H1 (cell line): ENCODE results near the gene POU4F1. TPM values are rescaled to one million over a fixed set of nuclear protein-coding genes. Genes with fewer than 3 reads are reported as not detected.

Experiments used
- CTCF ChIA-PET: fragments of 300-600 bp; sonication (Branson Sonifier 250); formaldehyde crosslinking; loops from one replicate; lab custom pipeline; 2021; ENCODE audit not compliant: partially characterized antibody; lab: Charles Lee
- POLR2A ChIA-PET: fragments of 300-600 bp; sonication (Branson Sonifier 250); formaldehyde crosslinking; loops from one replicate; lab custom pipeline; 2021; ENCODE audit warnings: inconsistent platforms; ENCODE audit not compliant: partially characterized antibody; lab: Charles Lee
- DNase-seq, 2 experiments: peaks; one replicate each; pipeline versions ENCODE4 v3.0.0 to v3.0.0-alpha.2; 2010 to 2022; ENCODE audit warnings: low spot score in 2 of 2, low read depth in 1 of 2, mixed read lengths in 1 of 2
- FAIRE-seq: peaks from 2 replicates; lab custom pipeline; 2011; peaks lifted over from hg19 to GRCh38; lab: Jason Lieb, UNC
- H2AFZ ChIP-seq: 2 replicates; pipeline ENCODE4 v1.8.1; 2012; ENCODE audit warnings: low read length, inconsistent platforms
- H2AK5ac ChIP-seq: 2 replicates; pipeline ENCODE4 v1.6.1; 2013; ENCODE audit warnings: low read depth, low read length
- H2BK120ac ChIP-seq: replicated peaks from 2 replicates; pipeline ENCODE3; 2013; ENCODE audit warnings: low read depth, low read length, inconsistent platforms
- H2BK12ac ChIP-seq: 2 replicates; pipeline ENCODE4 v1.6.1; 2013; ENCODE audit warnings: low read depth, low read length
- H2BK15ac ChIP-seq: 2 replicates; pipeline ENCODE4 v1.6.1; 2013; ENCODE audit warnings: low read length
- H2BK20ac ChIP-seq: 2 replicates; pipeline ENCODE4 v1.6.1; 2013; ENCODE audit warnings: low read length
- H2BK5ac ChIP-seq: 2 replicates; pipeline ENCODE4 v1.6.1; 2013; ENCODE audit warnings: low read depth, low read length
- H3K14ac ChIP-seq: 2 replicates; pipeline ENCODE4 v1.6.1; 2013; ENCODE audit warnings: inconsistent platforms; ENCODE audit not compliant: insufficient read length
- H3K18ac ChIP-seq: 2 replicates; pipeline ENCODE4 v1.6.1; 2013; ENCODE audit warnings: low read length; ENCODE audit errors: extremely low read depth
- H3K23ac ChIP-seq: 2 replicates; pipeline ENCODE4 v1.6.1; 2013; ENCODE audit warnings: inconsistent platforms; ENCODE audit not compliant: insufficient read length
- H3K23me2 ChIP-seq: 2 replicates; pipeline ENCODE4 v1.6.1; 2013; ENCODE audit warnings: low read depth, low read length
- H3K27ac ChIP-seq: 2 replicates; pipeline ENCODE4 v1.6.1; 2011; ENCODE audit warnings: low read depth, low read length, inconsistent platforms
- H3K27me3 ChIP-seq, 4 experiments: replicated peaks in 1 of 4; 1 replicate in 1 of 4; 2 replicates in 3 of 4; pipeline versions ENCODE4 v1.6.1 to v1.8.1; 2011 to 2013; ENCODE audit warnings: low read length in 3 of 4, mild to moderate bottlenecking in 3 of 4, inconsistent platforms in 2 of 4, mixed read lengths in 2 of 4, moderate library complexity in 1 of 4; ENCODE audit not compliant: control insufficient read depth in 3 of 4, insufficient read depth in 3 of 4; ENCODE audit errors: extremely low read depth in 1 of 4
- H3K36me3 ChIP-seq, 4 experiments: 2 replicates each; pipeline versions ENCODE4 v1.6.1 to v1.8.1; 2011 to 2013; ENCODE audit warnings: mild to moderate bottlenecking in 4 of 4, low read length in 3 of 4, moderate library complexity in 2 of 4, control low read depth in 1 of 4, inconsistent platforms in 1 of 4; ENCODE audit not compliant: insufficient read depth in 4 of 4, control insufficient read depth in 2 of 4
- H3K4ac ChIP-seq: replicated peaks from 2 replicates; pipeline ENCODE3; 2013; ENCODE audit warnings: low read length, low read depth, mixed read lengths, inconsistent platforms; ENCODE audit not compliant: insufficient read length
- H3K4me1 ChIP-seq, 4 experiments: replicated peaks in 1 of 4; 1 replicate in 1 of 4; 2 replicates in 3 of 4; pipeline versions ENCODE4 v1.6.1 to v1.8.1; 2011 to 2013; ENCODE audit warnings: low read length in 3 of 4, inconsistent platforms in 2 of 4, mixed read lengths in 1 of 4; ENCODE audit not compliant: insufficient read depth in 4 of 4, control insufficient read depth in 3 of 4
- H3K4me2 ChIP-seq, 2 experiments: 2 replicates each; pipeline versions ENCODE4 v1.6.1 to v1.8.1; 2011 to 2013; ENCODE audit warnings: low read depth in 2 of 2, low read length in 2 of 2, control low read depth in 1 of 2, inconsistent platforms in 1 of 2, mild to moderate bottlenecking in 1 of 2; ENCODE audit not compliant: insufficient read depth in 1 of 2
- H3K4me3 ChIP-seq, 4 experiments: fragments of 200-600, 300-600 bp in 1 of 4; sonication (generic), shearing (Covaris generic), sonication (Bioruptor Twin) in 1 of 4; 2 replicates each; pipeline versions ENCODE4 v1.5.1 to v1.8.1; 2011 to 2016; ENCODE audit warnings: low read length in 4 of 4, low read depth in 3 of 4, control low read depth in 2 of 4, inconsistent platforms in 2 of 4, mild to moderate bottlenecking in 2 of 4, mixed read lengths in 1 of 4, moderate library complexity in 1 of 4; ENCODE audit not compliant: insufficient read depth in 2 of 4; ENCODE audit errors: extremely low read depth in 1 of 4
- H3K56ac ChIP-seq: replicated peaks from 2 replicates; pipeline ENCODE3; 2013; ENCODE audit warnings: low read depth, mild to moderate bottlenecking, mixed read lengths, low read length, inconsistent platforms; ENCODE audit not compliant: insufficient read length
- H3K79me1 ChIP-seq: 2 replicates; pipeline ENCODE4 v1.6.1; 2013; ENCODE audit warnings: low read depth, low read length, control low read depth
- H3K79me2 ChIP-seq, 2 experiments: 2 replicates each; pipeline versions ENCODE4 v1.6.1 to v1.8.1; 2012 to 2013; ENCODE audit warnings: low read length in 2 of 2, mild to moderate bottlenecking in 2 of 2, inconsistent platforms in 1 of 2; ENCODE audit not compliant: insufficient read depth in 2 of 2, control insufficient read depth in 1 of 2
- H3K9ac ChIP-seq, 4 experiments: replicated peaks in 1 of 4; 1 replicate in 1 of 4; 2 replicates in 3 of 4; pipeline versions ENCODE4 v1.6.1 to v1.8.1; 2011 to 2013; ENCODE audit warnings: low read depth in 3 of 4, low read length in 3 of 4, control low read depth in 2 of 4, mild to moderate bottlenecking in 2 of 4, moderate library complexity in 2 of 4, inconsistent platforms in 1 of 4; ENCODE audit errors: extremely low read depth in 1 of 4
- H3K9me3 ChIP-seq, 2 experiments: 2 replicates each; pipeline versions ENCODE4 v1.6.1 to v1.8.1; 2012 to 2013; ENCODE audit warnings: mild to moderate bottlenecking in 2 of 2, moderate library complexity in 2 of 2, control low read depth in 1 of 2, inconsistent platforms in 1 of 2, low read depth in 1 of 2, low read length in 1 of 2, mixed read lengths in 1 of 2; ENCODE audit not compliant: insufficient read depth in 2 of 2
- H4K20me1 ChIP-seq, 2 experiments: replicated peaks in 1 of 2; 2 replicates each; pipeline versions ENCODE3 to v1.8.1; 2011 to 2013; ENCODE audit warnings: inconsistent platforms in 2 of 2, low read length in 2 of 2, mild to moderate bottlenecking in 1 of 2; ENCODE audit not compliant: insufficient read depth in 2 of 2, control insufficient read depth in 1 of 2
- H4K5ac ChIP-seq: 2 replicates; pipeline ENCODE4 v1.6.1; 2013; ENCODE audit warnings: low read length, low read depth, mixed read lengths, inconsistent platforms; ENCODE audit not compliant: insufficient read length
- H4K8ac ChIP-seq: 2 replicates; pipeline ENCODE4 v1.8.0; 2013; ENCODE audit warnings: mild to moderate bottlenecking, moderate library complexity, low read length, inconsistent platforms; ENCODE audit not compliant: insufficient read depth; ENCODE audit errors: extremely low read depth
- H4K91ac ChIP-seq: replicated peaks from 2 replicates; pipeline ENCODE3; 2013; ENCODE audit warnings: low read length, mixed read lengths, inconsistent platforms; ENCODE audit not compliant: insufficient read length
- CEBPB ChIP-seq: IDR thresholded peaks from 2 replicates; pipeline ENCODE4 v1.6.1; 2012; ENCODE audit warnings: low read depth, low read length
- EP300 ChIP-seq, 2 experiments: IDR thresholded peaks; 1 replicate in 1 of 2; 2 replicates in 1 of 2; pipeline ENCODE4 v1.6.1; 2011 to 2012; ENCODE audit warnings: low read depth in 2 of 2, low read length in 2 of 2, mild to moderate bottlenecking in 2 of 2, borderline replicate concordance in 1 of 2, inconsistent platforms in 1 of 2, moderate library complexity in 1 of 2
- PHF8 ChIP-seq: fragments of 200-600 bp; sonication (generic); conservative IDR thresholded peaks from 2 replicates; pipeline ENCODE4 v1.7.1; 2012; ENCODE audit warnings: low read depth, mild to moderate bottlenecking, inconsistent platforms, low read length, moderate library complexity
- RXRA ChIP-seq: IDR thresholded peaks from 2 replicates; pipeline ENCODE4 v1.6.1; 2011; ENCODE audit warnings: low read depth, mild to moderate bottlenecking, low read length, moderate library complexity; ENCODE audit not compliant: insufficient read depth
- SUZ12 ChIP-seq: fragments of 200-600 bp; sonication (generic); IDR thresholded peaks from 2 replicates; pipeline ENCODE4 v1.6.1; 2012; ENCODE audit warnings: mild to moderate bottlenecking, inconsistent platforms, low read length, moderate library complexity, mixed read lengths
- WGBS, 2 experiments: shearing (Covaris generic) in 1 of 2; methylation state at CpG; one replicate each; pipeline versions ENCODE4 v1.1.6 to v1.1.7; 2013 to 2015; ENCODE audit warnings: low lambda C conversion rate in 2 of 2, mixed read lengths in 2 of 2, inconsistent platforms in 1 of 2, low coverage in 1 of 2, missing lambda C conversion rate in 1 of 2; ENCODE audit not compliant: insufficient replicate concordance in 2 of 2, insufficient coverage in 1 of 2, insufficient read length in 1 of 2; ENCODE audit errors: extremely low coverage in 1 of 2, missing lambda C conversion rate in 1 of 2; 5-methylcytosine and 5-hydroxymethylcytosine counted together
- polyA plus RNA-seq, 7 experiments: library from polyadenylated mRNA; depleted of rRNA in 3 of 7; stranded (reverse) in 5 of 7; unstranded in 2 of 7; fragments of >200 nt in 5 of 7; fragments of 200-250 nt in 2 of 7; gene quantifications; 1 replicate in 5 of 7; 2 replicates in 1 of 7; 4 replicates in 1 of 7; pipeline versions ENCODE4 v1.2.1 to v1.2.3, GENCODE V29; 2011 to 2013; ENCODE audit warnings: missing spikeins in 2 of 7, mixed read lengths in 2 of 7
- total RNA-seq: library from RNA; stranded (reverse); fragmentation: NEBNext Ultra II Directional; extraction: Animal tissue kit (Norgen Biotek cat#: 25700); gene quantifications from 2 replicates; pipeline ENCODE4 v1.2.1, GENCODE V29; 2021
- TF ChIP-seq, protein P1 (sequence below), 3 experiments: IDR thresholded peaks; 1 replicate in 2 of 3; 2 replicates in 1 of 3; pipeline versions ENCODE4 v1.5.1 to v1.6.1; 2011; ENCODE audit warnings: low read length in 3 of 3, mild to moderate bottlenecking in 3 of 3, inconsistent platforms in 2 of 3, low read depth in 1 of 3, moderate library complexity in 1 of 3; ENCODE audit not compliant: insufficient read depth in 1 of 3; ENCODE audit errors: control extremely low read depth in 1 of 3
- TF ChIP-seq, protein P2 (sequence below): IDR thresholded peaks from 2 replicates; pipeline ENCODE4 v1.6.1; 2011; ENCODE audit warnings: low read length, improper control_type of control experiment

Gene POU4F1
- total and polyA plus RNA-seq, 2 of the 8 experiments (the other 6 are each of a cell fraction or from before 2014, with no cell fraction given): 0.09 to 0.32 TPM

DNA sequence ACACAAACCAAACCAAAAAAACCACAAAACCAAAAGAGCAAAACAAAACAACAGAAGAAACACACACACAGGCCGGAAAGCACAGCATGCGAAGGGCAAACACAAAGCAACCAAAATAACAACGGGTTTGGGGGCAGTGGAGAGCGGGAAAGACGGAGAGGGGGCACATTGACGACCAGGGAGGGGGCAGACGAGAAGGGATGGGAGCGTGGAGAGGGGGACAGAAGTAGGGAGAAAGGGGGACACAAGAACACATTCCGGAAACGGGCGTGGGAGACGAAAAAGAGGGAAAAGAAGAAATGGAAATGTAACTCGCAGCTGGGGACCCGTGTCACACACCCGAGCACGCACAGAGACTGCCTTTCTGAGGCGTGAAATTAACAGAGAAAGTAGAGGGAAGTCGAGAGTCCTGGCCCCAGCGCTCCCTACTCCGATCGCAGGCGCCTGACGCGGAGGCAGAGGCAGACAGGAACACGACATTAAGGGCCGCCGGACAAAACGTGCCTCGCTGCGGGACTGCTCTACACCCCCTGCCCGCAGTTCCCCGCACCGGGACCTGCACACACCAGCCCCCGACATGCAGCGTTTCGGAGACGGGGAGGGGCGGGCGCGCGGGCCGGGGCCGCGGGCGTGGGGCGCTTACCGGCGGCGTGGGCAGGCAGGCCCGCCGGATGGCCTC, 652 bp downstream of the POU4F1 start:
- Histone ChIP-seq H3K4me2 (peak overlapping the region; percentile 79 to 89), H2BK120ac (no peak overlapping the region), H3K36me3 (no peaks in the 10 kb centered on the region), H3K79me1 (no peaks in the 10 kb centered on the region), H3K56ac (no peak overlapping the region), H3K14ac (no peak overlapping the region), H3K9ac (no peak overlapping the region), H4K5ac (no peak overlapping the region), H3K27me3 (peaks cover 85 to 97% (median 96%) of the 10 kb centered on the region in 4 experiments), H4K8ac (no peak overlapping the region; the same call in 1 of the 2 replicates), H3K9me3 (no peaks in the 10 kb centered on the region), H3K23ac (no peak overlapping the region), H3K4me1 (peaks cover 0 to 40% (median 14%) of the 10 kb centered on the region in 4 experiments; a peak in 6 of 7 replicates), H2AFZ (no peak overlapping the region), H2BK20ac (no peak overlapping the region; the same call in 1 of the 2 replicates), H4K91ac (no peak overlapping the region), H3K4me3 (peak overlapping the region; percentile 28 to 67 (median 41)), H2BK5ac (no peak overlapping the region), H3K27ac (no peak overlapping the region), H2BK15ac (peak overlapping the region; percentile 92; the same call in 1 of the 2 replicates), H3K79me2 (no peaks in the 10 kb centered on the region), H2AK5ac (no peak overlapping the region), H3K4ac (no peak overlapping the region), H3K23me2 (peaks cover 26% of the 10 kb centered on the region; the same call in 1 of the 2 replicates), H4K20me1 (peaks cover 15 to 27% of the 10 kb centered on the region in 2 experiments), H2BK12ac (peak overlapping the region; percentile 93), H3K18ac (no peak overlapping the region)
- 2% methylated on average over 36 of the region's 51 CpGs; no CpG with 5 or more reads in 1 of the 2 experiments for WGBS, 2 experiments
- ChIA-PET CTCF (interaction anchor here (1.4 to 2.6 kb wide), 3 partner anchors 15 to 376 kb away, joined by 4 to 8 read pairs (median 6); no protein-coding TSS in a partner anchor), POLR2A (interaction anchor here (0.8 kb wide), 1 partner anchor 13 kb away, joined by 4 read pairs; no protein-coding TSS in a partner anchor)
- no peak for FAIRE-seq
- DNase-seq: peak in 1 of 2 experiments; percentile 63
- TF ChIP-seq SUZ12 (peak; percentile 97), EP300 (IDR thresholded peaks at IDR 0.05; ENCODE audit: borderline replicate concordance in 1 of 2, low read depth in 2 of 2, low read length in 2 of 2) (no peak), RXRA (no peak), CEBPB (no peak), PHF8 (no peak)
- TF ChIP-seq, protein P1, sequence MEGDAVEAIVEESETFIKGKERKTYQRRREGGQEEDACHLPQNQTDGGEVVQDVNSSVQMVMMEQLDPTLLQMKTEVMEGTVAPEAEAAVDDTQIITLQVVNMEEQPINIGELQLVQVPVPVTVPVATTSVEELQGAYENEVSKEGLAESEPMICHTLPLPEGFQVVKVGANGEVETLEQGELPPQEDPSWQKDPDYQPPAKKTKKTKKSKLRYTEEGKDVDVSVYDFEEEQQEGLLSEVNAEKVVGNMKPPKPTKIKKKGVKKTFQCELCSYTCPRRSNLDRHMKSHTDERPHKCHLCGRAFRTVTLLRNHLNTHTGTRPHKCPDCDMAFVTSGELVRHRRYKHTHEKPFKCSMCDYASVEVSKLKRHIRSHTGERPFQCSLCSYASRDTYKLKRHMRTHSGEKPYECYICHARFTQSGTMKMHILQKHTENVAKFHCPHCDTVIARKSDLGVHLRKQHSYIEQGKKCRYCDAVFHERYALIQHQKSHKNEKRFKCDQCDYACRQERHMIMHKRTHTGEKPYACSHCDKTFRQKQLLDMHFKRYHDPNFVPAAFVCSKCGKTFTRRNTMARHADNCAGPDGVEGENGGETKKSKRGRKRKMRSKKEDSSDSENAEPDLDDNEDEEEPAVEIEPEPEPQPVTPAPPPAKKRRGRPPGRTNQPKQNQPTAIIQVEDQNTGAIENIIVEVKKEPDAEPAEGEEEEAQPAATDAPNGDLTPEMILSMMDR (IDR thresholded peaks at IDR 0.05; ENCODE audit: control extremely low read depth in 1 of 3, insufficient read depth in 1 of 3, low read depth in 1 of 3, low read length in 3 of 3): no peak
- TF ChIP-seq, protein P2, sequence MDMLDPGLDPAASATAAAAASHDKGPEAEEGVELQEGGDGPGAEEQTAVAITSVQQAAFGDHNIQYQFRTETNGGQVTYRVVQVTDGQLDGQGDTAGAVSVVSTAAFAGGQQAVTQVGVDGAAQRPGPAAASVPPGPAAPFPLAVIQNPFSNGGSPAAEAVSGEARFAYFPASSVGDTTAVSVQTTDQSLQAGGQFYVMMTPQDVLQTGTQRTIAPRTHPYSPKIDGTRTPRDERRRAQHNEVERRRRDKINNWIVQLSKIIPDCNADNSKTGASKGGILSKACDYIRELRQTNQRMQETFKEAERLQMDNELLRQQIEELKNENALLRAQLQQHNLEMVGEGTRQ: no peak
